Stimulated activated naive B cell treated with anti-CD40 and anti-IgM and Interleukin-4, amounts not matched to agents 10 μg/mL and 1 μg/mL and 100 μg/mL, for 72 hours (primary cell): Measurements from ENCODE around the gene GRIN2A.

ENCODE experiments used
- ATAC-seq, 2 donors: fragments of 150-1000 bp; cut with Tn5 transposase; replicated peaks; 2 replicates each; pipeline ENCODE4 v1.10.0; 2021; ENCODE audit warnings: moderate library complexity in 1 of 2
- DNase-seq: peaks from one replicate; pipeline ENCODE4 v3.0.0; 2021
- H3K27ac Mint-ChIP-seq: one replicate; pipeline ENCODE4 v1.8.0; 2022; ENCODE audit warnings: mild to moderate bottlenecking, mixed read lengths
- H3K27me3 Mint-ChIP-seq, 2 donors: one replicate each; pipeline ENCODE4 v1.8.0; 2022; ENCODE audit warnings: mixed read lengths in 2 of 2
- H3K36me3 Mint-ChIP-seq, 2 donors: one replicate each; pipeline ENCODE4 v1.8.0; 2022; ENCODE audit warnings: mixed read lengths in 2 of 2, mild to moderate bottlenecking in 1 of 2
- H3K4me1 Mint-ChIP-seq, 2 donors: one replicate each; pipeline ENCODE4 v1.8.0; 2022; ENCODE audit warnings: mixed read lengths in 2 of 2, mild to moderate bottlenecking in 1 of 2
- H3K4me3 Mint-ChIP-seq, 2 donors: one replicate each; pipeline ENCODE4 v1.8.0; 2022; ENCODE audit warnings: mild to moderate bottlenecking in 2 of 2, mixed read lengths in 2 of 2, moderate library complexity in 1 of 2
- H3K9me3 Mint-ChIP-seq, 2 donors: one replicate each; pipeline ENCODE4 v1.8.0; 2022; ENCODE audit warnings: mixed read lengths in 2 of 2, mild to moderate bottlenecking in 1 of 2

The GRIN2A gene

GRCh38 chr16:10137341-10137740 lies 44.9 kb downstream of the GRIN2A start:
- ATAC-seq, result no peak
- no peaks in the 10 kb centered on the region for H3K36me3 Mint-ChIP-seq
- peaks cover 0 to 4% of the 10 kb centered on the region in 2 donors for H3K4me1 Mint-ChIP-seq
- H3K4me3 Mint-ChIP-seq, result no peak overlapping the region
- no peak for DNase-seq
- H3K9me3 Mint-ChIP-seq, result peaks cover 0 to 2% of the 10 kb centered on the region in 2 donors
- H3K27ac Mint-ChIP-seq, result no peak overlapping the region
- peaks cover 0 to 4% of the 10 kb centered on the region in 2 donors for H3K27me3 Mint-ChIP-seq

- no peak for ATAC-seq
- H3K27me3 Mint-ChIP-seq, result no peaks in the 10 kb centered on the region
- H3K9me3 Mint-ChIP-seq, result peaks cover 0 to 2% of the 10 kb centered on the region in 2 donors
- no peak for DNase-seq
- no peak overlapping the region for H3K4me3 Mint-ChIP-seq
- no peak overlapping the region for H3K27ac Mint-ChIP-seq
- H3K36me3 Mint-ChIP-seq, result no peaks in the 10 kb centered on the region
- peaks cover 0 to 2% of the 10 kb centered on the region in 2 donors for H3K4me1 Mint-ChIP-seq
Measured at GRCh38 chr16:10136916-10137315, 45.3 kb downstream of the GRIN2A start.

- no peaks in the 10 kb centered on the region for H3K36me3 Mint-ChIP-seq
- H3K4me3 Mint-ChIP-seq, result no peak overlapping the region
- H3K27ac Mint-ChIP-seq, result no peak overlapping the region
- no peaks in the 10 kb centered on the region for H3K4me1 Mint-ChIP-seq
- H3K9me3 Mint-ChIP-seq, result peaks cover 0 to 2% of the 10 kb centered on the region in 2 donors
- peaks cover 13 to 15% of the 10 kb centered on the region in 2 donors for H3K27me3 Mint-ChIP-seq
- DNase-seq (no peak), ATAC-seq (no peak)
Measured at GRCh38 chr16:10130538-10130937, 51.7 kb downstream of the GRIN2A start.

DNA sequence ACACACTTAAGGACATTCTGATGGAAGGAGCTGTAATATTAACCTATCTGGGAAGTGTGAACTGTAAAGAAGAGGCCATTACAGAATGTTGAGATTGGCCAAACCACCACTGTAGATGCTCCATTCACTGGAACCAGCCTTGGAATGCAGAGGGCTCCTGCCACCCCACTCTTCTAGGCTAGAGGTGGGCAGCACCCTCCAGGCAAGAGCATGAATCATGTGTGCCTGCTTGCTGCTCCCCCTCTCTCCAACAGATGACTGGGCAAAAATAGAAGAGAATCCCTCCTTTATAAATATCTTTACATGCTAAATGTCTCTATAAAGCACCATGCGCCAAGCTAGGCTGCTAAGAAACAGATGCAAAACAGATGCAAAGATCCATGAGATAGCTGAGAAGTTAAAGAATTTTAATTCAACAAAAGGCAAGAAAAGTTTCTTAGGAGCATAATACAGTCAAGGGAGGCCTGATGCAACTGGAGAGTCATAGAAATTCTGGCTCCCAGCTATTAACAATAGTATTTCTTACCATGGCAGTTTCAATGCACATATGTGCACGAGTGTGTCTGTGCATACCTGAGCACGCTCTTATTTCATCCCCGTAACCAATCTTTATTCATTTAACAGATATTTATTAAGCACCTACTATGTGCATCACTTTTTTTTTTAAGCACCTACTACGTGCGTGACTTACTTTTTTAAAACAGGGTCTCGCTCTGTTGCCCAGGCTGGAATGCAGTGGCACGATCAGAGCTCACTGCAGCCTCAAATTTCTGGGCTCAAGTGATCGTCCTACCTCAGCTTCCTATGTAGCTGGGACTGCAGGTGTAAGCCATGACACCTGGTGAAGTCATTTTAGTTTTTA lies 53.6 kb downstream of the GRIN2A start:
- H3K27me3 Mint-ChIP-seq, result peaks cover 24 to 32% of the 10 kb centered on the region in 2 donors
- no peak for ATAC-seq
- H3K4me1 Mint-ChIP-seq, result no peaks in the 10 kb centered on the region
- peaks cover 0 to 2% of the 10 kb centered on the region in 2 donors for H3K9me3 Mint-ChIP-seq
- no peak overlapping the region for H3K27ac Mint-ChIP-seq
- no peak for DNase-seq
- H3K4me3 Mint-ChIP-seq, result no peak overlapping the region
- H3K36me3 Mint-ChIP-seq, result no peaks in the 10 kb centered on the region

GRCh38 chr16:10126686-10127085 lies 55.5 kb downstream of the GRIN2A start:
- no peak for ATAC-seq
- Mint-ChIP-seq H3K4me3 (no peak overlapping the region), H3K9me3 (no peaks in the 10 kb centered on the region), H3K27ac (no peak overlapping the region), H3K36me3 (no peaks in the 10 kb centered on the region), H3K4me1 (no peaks in the 10 kb centered on the region), H3K27me3 (peaks cover 24 to 37% of the 10 kb centered on the region in 2 donors)
- DNase-seq, result no peak

- H3K36me3 Mint-ChIP-seq, result no peaks in the 10 kb centered on the region
- H3K9me3 Mint-ChIP-seq, result peaks cover 0 to 1% of the 10 kb centered on the region in 2 donors
- peaks cover 25 to 40% of the 10 kb centered on the region in 2 donors for H3K27me3 Mint-ChIP-seq
- no peak overlapping the region for H3K4me3 Mint-ChIP-seq
- ATAC-seq (no peak), DNase-seq (no peak)
- no peak overlapping the region for H3K27ac Mint-ChIP-seq
- H3K4me1 Mint-ChIP-seq, result no peaks in the 10 kb centered on the region
Measured at GRCh38 chr16:10123141-10123540, 59.1 kb downstream of the GRIN2A start.

- Mint-ChIP-seq H3K27me3 (peaks cover 25 to 38% of the 10 kb centered on the region in 2 donors), H3K4me3 (no peak overlapping the region), H3K27ac (no peak overlapping the region)
Measured at GRCh38 chr16:10122546-10122945, 59.7 kb downstream of the GRIN2A start.

DNA sequence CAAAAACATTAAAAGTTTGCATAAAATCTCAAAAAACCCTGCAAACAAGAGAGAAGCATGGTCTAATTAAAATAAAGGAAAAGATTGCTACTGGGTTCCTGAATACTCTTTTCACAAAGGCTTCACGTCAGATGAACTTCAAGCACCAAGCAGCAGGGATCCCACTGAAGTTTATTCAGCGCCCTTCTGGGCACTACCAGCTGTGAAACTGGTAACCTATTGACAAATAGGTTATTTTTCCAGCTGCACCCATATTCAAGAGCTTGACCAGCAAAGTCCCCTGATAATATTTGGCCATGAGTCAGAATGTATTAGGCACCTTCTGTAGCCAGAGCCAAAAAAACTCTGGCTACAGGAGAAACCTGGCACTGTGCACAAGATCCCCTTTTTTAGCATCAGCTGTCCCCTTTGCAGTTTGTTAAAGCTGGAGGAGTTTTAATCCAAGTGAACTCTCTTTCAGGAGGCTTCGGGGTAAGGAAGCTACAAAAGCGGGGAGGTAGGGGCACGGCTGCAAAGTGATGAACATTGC lies 60.3 kb downstream of the GRIN2A start:
- Mint-ChIP-seq H3K4me1 (no peaks in the 10 kb centered on the region), H3K9me3 (peaks cover 0 to 1% of the 10 kb centered on the region in 2 donors), H3K4me3 (no peak overlapping the region), H3K36me3 (no peaks in the 10 kb centered on the region), H3K27ac (no peak overlapping the region), H3K27me3 (peaks cover 25 to 38% of the 10 kb centered on the region in 2 donors)
- DNase-seq, result no peak
- no peak for ATAC-seq

More at GRCh38 chr16:10122546-10122945, 59.7 kb downstream of the GRIN2A start:
- H3K36me3 Mint-ChIP-seq, result no peaks in the 10 kb centered on the region
- H3K4me1 Mint-ChIP-seq, result no peaks in the 10 kb centered on the region
- DNase-seq (no peak), ATAC-seq (peak in 1 of 2 donors; percentile 29)
- H3K9me3 Mint-ChIP-seq, result peaks cover 0 to 1% of the 10 kb centered on the region in 2 donors

- no peak overlapping the region for H3K4me3 Mint-ChIP-seq
- no peaks in the 10 kb centered on the region for H3K4me1 Mint-ChIP-seq
- peak in 1 of 2 donors; percentile 23 for ATAC-seq
- H3K36me3 Mint-ChIP-seq, result no peaks in the 10 kb centered on the region
- no peak for DNase-seq
- peaks cover 25 to 38% of the 10 kb centered on the region in 2 donors for H3K27me3 Mint-ChIP-seq
- H3K27ac Mint-ChIP-seq, result no peak overlapping the region
- peaks cover 0 to 1% of the 10 kb centered on the region in 2 donors for H3K9me3 Mint-ChIP-seq
Measured at GRCh38 chr16:10121491-10121890, 60.7 kb downstream of the GRIN2A start.

DNA sequence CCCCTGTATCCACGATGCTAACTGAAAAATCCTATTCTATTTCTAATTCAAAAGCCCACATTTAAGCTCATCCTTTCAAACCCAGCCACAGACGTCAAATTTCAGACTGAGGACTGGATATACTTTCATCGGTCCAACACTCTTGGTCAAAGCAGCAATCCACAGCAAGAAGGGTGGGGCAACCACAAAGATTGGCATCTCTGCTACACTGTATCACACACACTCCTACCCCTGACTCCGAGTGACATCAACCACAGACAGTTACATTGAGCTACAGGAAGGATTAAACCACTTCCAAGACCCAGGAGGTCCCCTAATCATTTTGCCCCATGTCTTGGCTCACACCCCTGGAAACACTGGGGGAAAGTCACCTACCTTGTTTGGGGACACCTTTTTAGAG lies 61.3 kb downstream of the GRIN2A start:
- peaks cover 0 to 1% of the 10 kb centered on the region in 2 donors for H3K9me3 Mint-ChIP-seq
- H3K27ac Mint-ChIP-seq, result no peak overlapping the region
- DNase-seq, result no peak
- no peaks in the 10 kb centered on the region for H3K4me1 Mint-ChIP-seq
- no peak for ATAC-seq
- peaks cover 28 to 38% of the 10 kb centered on the region in 2 donors for H3K27me3 Mint-ChIP-seq
- H3K4me3 Mint-ChIP-seq, result no peak overlapping the region
- H3K36me3 Mint-ChIP-seq, result no peaks in the 10 kb centered on the region

GRCh38 chr16:10114409-10114808 lies 67.8 kb downstream of the GRIN2A start:
- no peak overlapping the region for H3K4me3 Mint-ChIP-seq
- H3K27ac Mint-ChIP-seq, result no peak overlapping the region
- H3K9me3 Mint-ChIP-seq, result no peaks in the 10 kb centered on the region
- peaks cover 10 to 14% of the 10 kb centered on the region in 2 donors for H3K27me3 Mint-ChIP-seq
- no peak for DNase-seq
- H3K4me1 Mint-ChIP-seq, result no peaks in the 10 kb centered on the region
- no peak for ATAC-seq
- no peaks in the 10 kb centered on the region for H3K36me3 Mint-ChIP-seq

GRCh38 chr16:10113248-10113647 lies 69.0 kb downstream of the GRIN2A start:
- Mint-ChIP-seq H3K27me3 (peaks cover 10 to 14% of the 10 kb centered on the region in 2 donors), H3K9me3 (no peaks in the 10 kb centered on the region), H3K27ac (no peak overlapping the region), H3K36me3 (no peaks in the 10 kb centered on the region), H3K4me3 (no peak overlapping the region), H3K4me1 (no peaks in the 10 kb centered on the region)
- DNase-seq (no peak), ATAC-seq (no peak)

DNA sequence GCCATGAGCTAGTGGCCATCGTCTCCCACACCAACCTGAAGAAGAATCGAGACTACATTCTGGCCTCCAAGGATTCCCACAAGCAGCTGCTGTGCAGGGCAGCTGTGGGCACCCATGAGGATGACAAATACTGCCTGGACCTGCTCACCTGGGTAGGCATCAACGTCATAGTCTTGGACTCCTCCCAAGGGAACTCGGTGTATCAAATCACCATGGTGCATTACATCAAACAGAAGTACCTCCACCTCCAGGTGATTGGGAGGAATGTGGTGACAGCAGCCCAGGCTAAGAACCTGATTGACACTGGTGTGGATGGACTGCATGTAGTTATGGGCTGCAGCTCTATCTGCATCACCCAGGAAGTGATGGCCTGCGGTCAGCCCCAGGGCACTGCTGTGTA lies 70.2 kb downstream of the GRIN2A start:
- Mint-ChIP-seq H3K27me3 (peaks cover 11 to 15% of the 10 kb centered on the region in 2 donors), H3K27ac (no peak overlapping the region), H3K4me3 (no peak overlapping the region), H3K4me1 (no peaks in the 10 kb centered on the region), H3K9me3 (peaks cover 0 to 1% of the 10 kb centered on the region in 2 donors), H3K36me3 (no peaks in the 10 kb centered on the region)
- no peak for DNase-seq
- no peak for ATAC-seq

DNA sequence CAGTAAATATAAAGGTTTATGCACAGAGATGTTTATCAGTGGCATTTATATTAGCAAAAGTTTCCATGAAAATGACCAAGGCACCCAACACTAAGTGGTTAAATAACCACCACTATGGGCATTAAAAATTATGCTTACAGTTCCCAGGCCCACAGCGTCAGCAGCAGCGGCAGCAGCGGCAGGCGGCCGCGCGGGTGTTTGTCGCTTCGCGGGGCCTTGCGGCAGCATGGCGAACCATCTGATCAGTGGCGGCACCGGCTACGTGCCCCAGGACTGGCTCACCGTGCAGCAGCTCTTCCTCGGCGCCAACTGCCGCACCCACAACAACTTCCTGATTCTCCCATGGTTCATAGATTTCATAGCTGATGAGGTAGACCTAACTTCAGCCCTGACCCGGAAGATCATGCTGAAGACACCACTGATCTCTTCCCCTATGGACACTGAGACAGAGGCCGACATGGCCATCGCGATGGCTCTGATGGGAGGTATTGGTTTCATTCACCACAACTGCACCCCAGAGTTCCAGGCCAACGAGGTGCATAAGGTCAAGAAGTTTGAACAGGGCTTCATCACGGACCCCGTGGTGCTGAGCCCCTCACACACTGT lies 71.0 kb downstream of the GRIN2A start:
- Mint-ChIP-seq H3K36me3 (no peaks in the 10 kb centered on the region), H3K27me3 (peaks cover 19 to 21% of the 10 kb centered on the region in 2 donors), H3K4me1 (no peaks in the 10 kb centered on the region), H3K4me3 (no peak overlapping the region), H3K9me3 (peaks cover 0 to 1% of the 10 kb centered on the region in 2 donors), H3K27ac (no peak overlapping the region)
- DNase-seq, result no peak
- no peak for ATAC-seq
